ENCODE results near the gene MEX3D. TPM values are rescaled to one million over a fixed set of nuclear protein-coding genes. Genes with fewer than 3 reads are reported as not detected.
A peak's percentile ranks its signal among the peaks of the same experiment; 100 is the strongest.

The MEX3D gene
- total and polyA plus RNA-seq, 2 of the 4 experiments (the other 2 are of a cell fraction), result 9.1 to 9.6 TPM

DNA sequence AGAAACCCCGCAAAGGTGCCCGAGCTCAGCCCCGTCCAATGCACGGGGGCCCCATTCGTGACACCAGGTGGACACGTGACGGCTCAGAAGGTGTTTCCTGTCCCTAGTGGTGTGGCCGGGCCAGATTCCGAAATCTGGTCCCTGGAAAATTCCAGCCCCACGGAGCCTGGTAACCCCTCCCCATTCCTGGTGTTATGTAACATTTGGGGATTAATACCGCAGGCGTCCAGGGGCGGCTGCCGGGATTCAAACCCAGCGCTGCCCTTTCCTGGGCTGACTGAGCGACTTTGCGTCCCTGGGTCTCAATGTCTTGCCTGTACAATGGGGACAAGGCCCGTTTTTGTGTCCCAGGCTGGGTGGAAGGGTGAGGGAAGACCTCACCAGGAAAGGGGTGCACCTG lies 45.3 kb downstream of the MEX3D start:
- H3K4me3 ChIP-seq (ENCODE audit: insufficient read depth, low read depth, low read length), result no peak overlapping the region
- no peak overlapping the region for H3K27ac ChIP-seq (ENCODE audit: insufficient read depth, low read length)
- peaks cover 34% of the 10 kb centered on the region for H3K27me3 ChIP-seq (ENCODE audit: control insufficient read depth, insufficient read depth, low read length)
- POLR2A ChIA-PET (ENCODE audit: unreplicated experiment), result no interaction called here
- no peaks in the 10 kb centered on the region for H3K79me1 ChIP-seq (ENCODE audit: low read depth in 1 of 2, low read length in 2 of 2)
- no peak overlapping the region for H3K14ac ChIP-seq (replicated peaks; ENCODE audit: low read depth, low read length)
- H4K91ac ChIP-seq (ENCODE audit: insufficient read depth, low read depth, low read length), result no peak overlapping the region
- no peak overlapping the region for H3K56ac ChIP-seq (ENCODE audit: extremely low read depth, insufficient read depth, low read length)
- H3K9me3 ChIP-seq (ENCODE audit: control insufficient read depth, insufficient read depth, low read length), result no peaks in the 10 kb centered on the region
- no peak overlapping the region for H3K23ac ChIP-seq (ENCODE audit: low read depth, low read length)
- H3K9ac ChIP-seq (ENCODE audit: low read depth, low read length), result no peak overlapping the region
- H4K5ac ChIP-seq (ENCODE audit: low read depth, low read length), result no peak overlapping the region
- in situ Hi-C loops (cut with MboI; ENCODE audit: low sequenced_read_pairs) (no loop called here), intact Hi-C loops (cut with micrococcal nuclease) (no loop called here), dilution Hi-C loops (cut with HindIII; ENCODE audit: low sequenced_read_pairs, unreplicated experiment) (no loop called here)
- 0 out of 2 replicates have a peak, but pooled peaks cover 7% of the 10 kb centered on the region for H4K20me1 ChIP-seq (ENCODE audit: insufficient read depth, low read length)
- DNase-seq, result no peak
- 60% methylated on average over 3 of the region's 18 CpGs; no CpG with 5 or more reads in 1 of the 2 experiments for WGBS, 2 experiments (ENCODE audit: extremely low coverage in 2 of 2, insufficient read length in 1 of 2)
- H2BK15ac ChIP-seq (ENCODE audit: low read depth, low read length), result no peak overlapping the region
- no TSS peak for BruUV-seq (replicated peaks)
- no peak overlapping the region for H3K18ac ChIP-seq (ENCODE audit: low read depth, low read length)
- H2AK5ac ChIP-seq (ENCODE audit: low read depth, low read length), result no peak overlapping the region
- H3K36me3 ChIP-seq (ENCODE audit: control insufficient read depth, insufficient read depth, low read length), result no peaks in the 10 kb centered on the region
- ATAC-seq (ENCODE audit: low read depth), result no peak
- H3K4me2 ChIP-seq (ENCODE audit: low read depth, low read length), result no peak overlapping the region
- H2BK20ac ChIP-seq (ENCODE audit: low read depth, low read length), result no peak overlapping the region
- no peaks in the 10 kb centered on the region; the same call in 1 of the 2 replicates for H3K4me1 ChIP-seq (ENCODE audit: control insufficient read depth, insufficient read depth, low read length)
- H3K9me1 ChIP-seq (ENCODE audit: insufficient read depth, low read length), result peaks cover 4% of the 10 kb centered on the region; the same call in 1 of the 2 replicates
- no peak overlapping the region for H3K4ac ChIP-seq (ENCODE audit: low read depth, low read length)
- H4K8ac ChIP-seq (ENCODE audit: low read depth in 2 of 2, low read length in 2 of 2), result no peak overlapping the region
- TF ChIP-seq NFE2L2 (IDR thresholded peaks at IDR 0.05; ENCODE audit: low read depth, low read length) (no peak), MAZ (IDR thresholded peaks at IDR 0.05; ENCODE audit: borderline replicate concordance, low read depth, low read length) (no peak), BHLHE40 (IDR thresholded peaks at IDR 0.05; ENCODE audit: low read depth, low read length) (no peak), MXI1 (IDR thresholded peaks at IDR 0.05; ENCODE audit: borderline replicate concordance, low read depth, low read length) (no peak), CHD1 (IDR thresholded peaks at IDR 0.05; ENCODE audit: low read depth, low read length) (no peak), FOS (IDR thresholded peaks at IDR 0.05; ENCODE audit: low read depth, low read length) (no peak), POLR2A (IDR thresholded peaks at IDR 0.05; ENCODE audit: low read depth, low read length) (no peak), SMC3 (IDR thresholded peaks at IDR 0.05; ENCODE audit: low read depth, low read length) (no peak), RCOR1 (IDR thresholded peaks at IDR 0.05; ENCODE audit: insufficient replicate concordance, low read length) (no peak), RFX5 (IDR thresholded peaks at IDR 0.05; ENCODE audit: low read depth, low read length) (no peak), RAD21 (IDR thresholded peaks at IDR 0.05; ENCODE audit: low read length) (no peak), MAFK (IDR thresholded peaks at IDR 0.05; ENCODE audit: low read depth, low read length) (no peak)
- TF ChIP-seq, protein P1, sequence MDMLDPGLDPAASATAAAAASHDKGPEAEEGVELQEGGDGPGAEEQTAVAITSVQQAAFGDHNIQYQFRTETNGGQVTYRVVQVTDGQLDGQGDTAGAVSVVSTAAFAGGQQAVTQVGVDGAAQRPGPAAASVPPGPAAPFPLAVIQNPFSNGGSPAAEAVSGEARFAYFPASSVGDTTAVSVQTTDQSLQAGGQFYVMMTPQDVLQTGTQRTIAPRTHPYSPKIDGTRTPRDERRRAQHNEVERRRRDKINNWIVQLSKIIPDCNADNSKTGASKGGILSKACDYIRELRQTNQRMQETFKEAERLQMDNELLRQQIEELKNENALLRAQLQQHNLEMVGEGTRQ (IDR thresholded peaks at IDR 0.05; ENCODE audit: low read depth, low read length), result no peak
- TF ChIP-seq, protein P2, sequence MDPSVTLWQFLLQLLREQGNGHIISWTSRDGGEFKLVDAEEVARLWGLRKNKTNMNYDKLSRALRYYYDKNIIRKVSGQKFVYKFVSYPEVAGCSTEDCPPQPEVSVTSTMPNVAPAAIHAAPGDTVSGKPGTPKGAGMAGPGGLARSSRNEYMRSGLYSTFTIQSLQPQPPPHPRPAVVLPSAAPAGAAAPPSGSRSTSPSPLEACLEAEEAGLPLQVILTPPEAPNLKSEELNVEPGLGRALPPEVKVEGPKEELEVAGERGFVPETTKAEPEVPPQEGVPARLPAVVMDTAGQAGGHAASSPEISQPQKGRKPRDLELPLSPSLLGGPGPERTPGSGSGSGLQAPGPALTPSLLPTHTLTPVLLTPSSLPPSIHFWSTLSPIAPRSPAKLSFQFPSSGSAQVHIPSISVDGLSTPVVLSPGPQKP (IDR thresholded peaks at IDR 0.05; ENCODE audit: borderline replicate concordance, low read depth, low read length), result no peak
- peak overlapping the region; percentile 42 for H2AK9ac ChIP-seq (replicated peaks; ENCODE audit: low read depth, low read length, poor library complexity)
- CTCF ChIA-PET, result no interaction called here
- H2AFZ ChIP-seq (replicated peaks; ENCODE audit: low read length, poor library complexity), result no peak overlapping the region
- H2BK120ac ChIP-seq (ENCODE audit: low read depth, low read length), result no peak overlapping the region
- H2BK5ac ChIP-seq (ENCODE audit: low read depth, low read length, poor library complexity, severe bottlenecking), result no peak overlapping the region

Data from IMR-90 (cell line).